IPS DF 4.7 (cell line): Measurements from ENCODE around the gene KAZN.
"Not testable (repeated sequence)": the region's sequence is repeated elsewhere in the genome, so short reads cannot be mapped to it uniquely, and the experiment has no call there.

Experiments used
- DNase-seq: peaks from one replicate; pipeline ENCODE4 v3.0.0-alpha.2; 2013; ENCODE audit warnings: low spot score; ENCODE audit errors: extremely low read depth

Gene KAZN

GRCh38 chr1:15125101-15125745, 526.7 kb downstream of the KAZN start:
- no peak for DNase-seq

- no peak for DNase-seq
Measured at GRCh38 chr1:15128077-15128476, 529.6 kb downstream of the KAZN start.

GRCh38 chr1:15128520-15129313, 530.2 kb downstream of the KAZN start:
- DNase-seq, result no peak

GRCh38 chr1:15129944-15130343, 531.5 kb downstream of the KAZN start:
- DNase-seq, result no peak

- DNase-seq, result no peak
Measured at GRCh38 chr1:15130607-15131006, 532.1 kb downstream of the KAZN start.

GRCh38 chr1:15132965-15133364, 534.5 kb downstream of the KAZN start:
- no peak for DNase-seq

GRCh38 chr1:15134285-15134684, 535.8 kb downstream of the KAZN start:
- DNase-seq, result no peak

GRCh38 chr1:15135604-15136003, 537.1 kb downstream of the KAZN start:
- not testable (repeated sequence) for DNase-seq

GRCh38 chr1:15137809-15138208, 539.3 kb downstream of the KAZN start:
- no peak for DNase-seq

- DNase-seq, result no peak
Measured at GRCh38 chr1:15139654-15140350, 541.3 kb downstream of the KAZN start.

GRCh38 chr1:15141935-15142539, 543.6 kb downstream of the KAZN start:
- DNase-seq, result no peak

- DNase-seq, result no peak
Measured at GRCh38 chr1:15145327-15145726, 546.8 kb downstream of the KAZN start.

- DNase-seq, result no peak
Measured at GRCh38 chr1:15146142-15146680, 547.7 kb downstream of the KAZN start.

GRCh38 chr1:15146971-15147376, 548.5 kb downstream of the KAZN start:
- no peak for DNase-seq

- DNase-seq, result no peak
Measured at GRCh38 chr1:15148004-15148403, 549.5 kb downstream of the KAZN start.

GRCh38 chr1:15148475-15148874, 550.0 kb downstream of the KAZN start:
- no peak for DNase-seq

GRCh38 chr1:15148941-15149340, 550.5 kb downstream of the KAZN start:
- DNase-seq, result no peak

- no peak for DNase-seq
Measured at GRCh38 chr1:15150376-15150775, 551.9 kb downstream of the KAZN start.

- DNase-seq, result no peak
Measured at GRCh38 chr1:15151377-15151806, 552.9 kb downstream of the KAZN start.

GRCh38 chr1:15151871-15152270, 553.4 kb downstream of the KAZN start:
- no peak for DNase-seq

GRCh38 chr1:15152318-15153183, 554.1 kb downstream of the KAZN start:
- DNase-seq, result no peak
